BE2C (cell line): Measurements from ENCODE around the gene UPF3B.
A peak's percentile ranks its signal among the peaks of the same experiment; 100 is the strongest.

Source experiments
- DNase-seq: peaks from one replicate; pipeline ENCODE4 v3.0.0-alpha.2; 2020
- H3K27me3 ChIP-seq: fragments of 250-450 bp; sonication (Bioruptor Pico); 2 replicates; pipeline ENCODE4 v1.5.1; 2020; ENCODE audit warnings: mild to moderate bottlenecking
- H3K36me3 ChIP-seq: fragments of 250-450 bp; sonication (Bioruptor Pico); 2 replicates; pipeline ENCODE4 v1.5.1; 2020; ENCODE audit warnings: mild to moderate bottlenecking
- H3K4me1 ChIP-seq: fragments of 250-450 bp; sonication (Bioruptor Pico); 2 replicates; pipeline ENCODE4 v1.5.1; 2020
- H3K4me3 ChIP-seq: 2 replicates; pipeline ENCODE4 v1.5.1; 2011; ENCODE audit warnings: low read depth, low read length
- H3K9me3 ChIP-seq: fragments of 250-450 bp; sonication (Bioruptor Pico); 2 replicates; pipeline ENCODE4 v1.5.1; 2020
- TF ChIP-seq, protein P1 (sequence below): IDR thresholded peaks from 2 replicates; pipeline ENCODE4 v1.5.1; 2012; ENCODE audit warnings: mild to moderate bottlenecking, low read depth, low read length

Gene UPF3B

DNA sequence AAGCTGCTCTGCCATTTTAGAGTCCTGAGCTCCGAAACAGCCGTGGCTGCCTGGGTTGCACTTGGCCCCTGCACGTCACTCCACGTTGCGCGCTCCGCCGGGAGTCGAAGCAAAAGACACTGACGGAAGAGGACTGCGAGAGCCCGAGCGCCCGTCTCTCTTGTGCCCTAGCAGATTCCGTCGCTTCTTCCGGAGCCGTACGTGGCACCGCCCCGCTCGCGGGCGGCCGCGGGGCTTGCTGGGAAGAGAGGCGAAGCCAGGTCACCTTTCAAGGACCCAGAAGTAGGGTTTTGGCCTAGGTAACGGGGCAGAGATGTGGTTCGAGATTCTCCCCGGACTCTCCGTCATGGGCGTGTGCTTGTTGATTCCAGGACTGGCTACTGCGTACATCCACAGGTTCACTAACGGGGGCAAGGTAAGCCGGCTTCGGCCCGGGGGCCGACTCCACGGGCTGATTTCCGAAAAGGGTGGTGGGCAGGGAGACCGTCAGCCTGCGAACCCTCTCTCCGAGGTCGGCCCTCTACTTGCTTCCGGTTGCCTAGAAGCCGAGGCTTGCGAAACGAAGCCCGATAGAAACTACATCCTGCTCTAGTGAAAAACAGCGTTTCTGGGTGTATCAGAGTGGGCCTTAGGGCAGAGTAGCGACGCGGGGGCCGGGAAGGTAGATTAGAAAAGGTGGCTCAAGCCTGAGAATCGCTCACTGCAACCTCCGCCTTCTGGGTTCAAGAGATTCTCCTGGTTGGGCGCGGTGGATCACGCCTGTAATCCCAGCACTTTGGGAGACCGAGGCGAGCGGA lies 19.0 kb upstream of the UPF3B start, which contains the start of the genes NDUFA1 and RNF113A:
NDUFA1 (plus strand) TSS at position 234 of the 797 bp plus-strand sequence; CDS start at position 314, 80 bp downstream.
RNF113A (minus strand) TSS at position 135 of the 797 bp plus-strand sequence; CDS start at position 15, 120 bp downstream.
- TF ChIP-seq, protein P1, sequence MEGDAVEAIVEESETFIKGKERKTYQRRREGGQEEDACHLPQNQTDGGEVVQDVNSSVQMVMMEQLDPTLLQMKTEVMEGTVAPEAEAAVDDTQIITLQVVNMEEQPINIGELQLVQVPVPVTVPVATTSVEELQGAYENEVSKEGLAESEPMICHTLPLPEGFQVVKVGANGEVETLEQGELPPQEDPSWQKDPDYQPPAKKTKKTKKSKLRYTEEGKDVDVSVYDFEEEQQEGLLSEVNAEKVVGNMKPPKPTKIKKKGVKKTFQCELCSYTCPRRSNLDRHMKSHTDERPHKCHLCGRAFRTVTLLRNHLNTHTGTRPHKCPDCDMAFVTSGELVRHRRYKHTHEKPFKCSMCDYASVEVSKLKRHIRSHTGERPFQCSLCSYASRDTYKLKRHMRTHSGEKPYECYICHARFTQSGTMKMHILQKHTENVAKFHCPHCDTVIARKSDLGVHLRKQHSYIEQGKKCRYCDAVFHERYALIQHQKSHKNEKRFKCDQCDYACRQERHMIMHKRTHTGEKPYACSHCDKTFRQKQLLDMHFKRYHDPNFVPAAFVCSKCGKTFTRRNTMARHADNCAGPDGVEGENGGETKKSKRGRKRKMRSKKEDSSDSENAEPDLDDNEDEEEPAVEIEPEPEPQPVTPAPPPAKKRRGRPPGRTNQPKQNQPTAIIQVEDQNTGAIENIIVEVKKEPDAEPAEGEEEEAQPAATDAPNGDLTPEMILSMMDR = no peak
- peaks cover 4% of the 10 kb centered on the region; the same call in 1 of the 2 replicates for H3K36me3 ChIP-seq
- H3K9me3 ChIP-seq = no peaks in the 10 kb centered on the region
- DNase-seq = peak; percentile 85
- peak within 1 kb of the TSS; percentile 92 for H3K4me3 ChIP-seq
- H3K4me1 ChIP-seq = no peaks in the 10 kb centered on the region
- H3K27me3 ChIP-seq = no peaks in the 10 kb centered on the region

DNA sequence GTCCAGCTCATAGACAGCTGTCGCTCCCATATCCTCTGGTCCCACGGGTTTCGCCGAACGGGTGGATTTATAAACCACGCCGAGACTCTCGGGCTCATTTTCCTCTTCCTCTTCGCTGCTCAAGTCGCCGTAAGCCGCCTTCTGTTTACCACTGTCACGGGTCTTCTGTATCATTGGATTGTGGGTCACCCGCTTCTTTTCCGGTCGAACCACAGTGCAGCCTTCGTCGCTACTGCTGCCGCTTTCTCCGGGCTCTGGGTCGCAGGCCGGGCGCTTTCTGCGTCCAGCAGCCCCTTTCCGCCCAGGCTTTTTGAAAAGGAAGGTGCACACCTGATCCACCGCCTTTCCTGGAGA lies 18.5 kb upstream of the UPF3B start:
- TF ChIP-seq, protein P1 = no peak
- no peaks in the 10 kb centered on the region for H3K4me1 ChIP-seq
- no peaks in the 10 kb centered on the region for H3K27me3 ChIP-seq
- H3K36me3 ChIP-seq = 0 out of 2 replicates have a peak, but pooled peaks cover under 1% of the 10 kb centered on the region
- DNase-seq = no peak
- H3K9me3 ChIP-seq = no peaks in the 10 kb centered on the region
- peak overlapping the region; percentile 92 for H3K4me3 ChIP-seq

DNA sequence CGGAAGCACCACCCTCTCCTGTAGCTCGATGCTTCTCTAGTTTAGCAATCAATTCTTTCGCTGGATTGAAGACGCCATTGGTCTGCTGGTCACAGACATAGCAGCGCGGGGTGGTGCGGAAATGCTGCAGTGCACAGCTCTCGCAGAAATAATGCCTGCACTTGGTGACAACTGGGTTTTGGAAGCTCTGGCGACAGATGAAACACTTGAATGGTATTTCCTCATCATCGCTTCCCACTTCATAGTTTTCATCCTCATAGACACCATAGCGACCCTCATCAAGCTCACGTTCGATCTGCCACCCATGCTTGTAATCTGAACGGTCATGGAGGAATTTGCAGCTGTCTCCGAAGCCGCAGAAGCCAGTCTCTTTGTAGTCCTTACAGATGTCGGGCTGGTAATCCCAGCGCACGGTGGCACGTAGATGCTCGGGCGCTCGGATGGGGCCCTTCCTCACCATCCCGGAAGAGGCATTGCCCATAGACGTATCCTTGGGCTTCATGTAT lies 17.9 kb upstream of the UPF3B start:
- peak overlapping the region; percentile 92 for H3K4me3 ChIP-seq
- no peaks in the 10 kb centered on the region for H3K36me3 ChIP-seq
- H3K27me3 ChIP-seq = no peaks in the 10 kb centered on the region
- TF ChIP-seq, protein P1 = no peak
- no peaks in the 10 kb centered on the region for H3K9me3 ChIP-seq
- H3K4me1 ChIP-seq = no peaks in the 10 kb centered on the region
- DNase-seq = peak; percentile 35

DNA sequence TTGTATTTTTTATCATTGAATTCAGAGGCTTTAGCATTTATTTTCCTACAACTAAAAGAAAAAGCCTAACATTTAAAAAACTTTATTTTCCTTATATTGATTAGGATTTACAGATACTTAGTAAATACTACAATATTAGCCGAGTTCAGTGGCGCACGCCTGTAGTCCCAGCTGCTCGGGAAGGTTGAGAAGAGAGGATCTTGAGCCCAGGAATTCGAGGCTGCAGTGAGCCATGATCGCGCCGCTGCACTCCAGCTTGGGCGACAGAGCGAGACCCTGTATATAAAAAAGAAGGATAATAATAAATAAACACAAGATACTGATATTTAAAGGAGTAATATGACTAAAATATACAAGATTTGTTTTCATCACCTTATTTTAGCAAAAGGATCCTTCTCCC lies 681 bp upstream of the UPF3B start:
- Histone ChIP-seq H3K4me3 (peak overlapping the region; percentile 41), H3K27me3 (no peaks in the 10 kb centered on the region), H3K36me3 (no peaks in the 10 kb centered on the region), H3K9me3 (no peaks in the 10 kb centered on the region), H3K4me1 (no peaks in the 10 kb centered on the region)
- TF ChIP-seq, protein P1 = no peak
- DNase-seq = no peak

DNA sequence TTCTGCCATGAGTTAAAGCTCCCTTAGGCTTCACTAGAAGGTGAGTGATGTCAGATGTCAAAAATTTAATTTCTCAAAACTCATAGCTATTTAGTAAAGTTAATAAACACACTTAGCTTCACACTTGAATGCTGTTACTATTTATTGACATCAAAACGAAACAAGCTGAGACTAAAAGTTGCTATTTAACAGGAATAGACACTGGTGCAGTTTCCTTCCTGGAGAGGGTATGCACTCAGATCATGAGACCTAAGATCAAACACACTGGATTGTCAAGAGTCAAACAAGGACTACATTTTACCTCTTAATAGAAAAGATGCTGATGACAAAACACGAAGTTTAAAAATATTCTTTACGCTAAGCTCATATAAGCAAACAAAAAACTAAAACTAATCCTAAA lies 18.9 kb downstream of the UPF3B start:
- H3K4me1 ChIP-seq = no peaks in the 10 kb centered on the region
- TF ChIP-seq, protein P1 = no peak
- H3K27me3 ChIP-seq = no peaks in the 10 kb centered on the region
- no peak overlapping the region for H3K4me3 ChIP-seq
- H3K9me3 ChIP-seq = no peaks in the 10 kb centered on the region
- DNase-seq = no peak
- H3K36me3 ChIP-seq = peaks cover 5% of the 10 kb centered on the region

DNA sequence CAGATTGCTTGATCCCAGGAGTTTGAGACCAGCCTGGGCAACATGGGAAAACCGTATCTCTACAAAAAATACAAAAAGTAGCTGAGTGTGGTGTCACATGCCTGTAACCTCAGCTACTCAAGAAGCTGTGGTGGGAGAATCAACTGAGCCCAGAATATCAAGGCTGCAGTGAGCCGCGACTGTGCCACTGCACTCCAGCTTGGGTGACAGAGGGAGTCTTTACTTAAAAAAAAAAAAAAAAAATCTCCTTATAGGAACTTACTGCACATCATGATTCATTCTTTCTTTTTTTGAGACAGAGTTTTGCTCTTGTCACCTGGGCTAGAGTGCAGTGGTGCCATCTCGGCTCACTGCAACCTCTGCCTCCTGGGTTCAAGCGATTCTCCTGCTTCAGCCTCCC lies 24.3 kb downstream of the UPF3B start:
- DNase-seq = no peak
- H3K27me3 ChIP-seq = no peaks in the 10 kb centered on the region
- H3K4me1 ChIP-seq = no peaks in the 10 kb centered on the region
- H3K36me3 ChIP-seq = no peaks in the 10 kb centered on the region
- H3K9me3 ChIP-seq = no peaks in the 10 kb centered on the region
- H3K4me3 ChIP-seq = no peak overlapping the region
- TF ChIP-seq, protein P1 = no peak
